ENCODE data around the gene PTBP1. TPM values are rescaled to one million over a fixed set of nuclear protein-coding genes. Genes with fewer than 3 reads are reported as not detected.

The PTBP1 gene
- total and polyA plus RNA-seq, 9 of the 15 experiments (the other 6 are each of a cell fraction or from before 2014, with no cell fraction given), result 14.0 to 759 (median 234) TPM

DNA sequence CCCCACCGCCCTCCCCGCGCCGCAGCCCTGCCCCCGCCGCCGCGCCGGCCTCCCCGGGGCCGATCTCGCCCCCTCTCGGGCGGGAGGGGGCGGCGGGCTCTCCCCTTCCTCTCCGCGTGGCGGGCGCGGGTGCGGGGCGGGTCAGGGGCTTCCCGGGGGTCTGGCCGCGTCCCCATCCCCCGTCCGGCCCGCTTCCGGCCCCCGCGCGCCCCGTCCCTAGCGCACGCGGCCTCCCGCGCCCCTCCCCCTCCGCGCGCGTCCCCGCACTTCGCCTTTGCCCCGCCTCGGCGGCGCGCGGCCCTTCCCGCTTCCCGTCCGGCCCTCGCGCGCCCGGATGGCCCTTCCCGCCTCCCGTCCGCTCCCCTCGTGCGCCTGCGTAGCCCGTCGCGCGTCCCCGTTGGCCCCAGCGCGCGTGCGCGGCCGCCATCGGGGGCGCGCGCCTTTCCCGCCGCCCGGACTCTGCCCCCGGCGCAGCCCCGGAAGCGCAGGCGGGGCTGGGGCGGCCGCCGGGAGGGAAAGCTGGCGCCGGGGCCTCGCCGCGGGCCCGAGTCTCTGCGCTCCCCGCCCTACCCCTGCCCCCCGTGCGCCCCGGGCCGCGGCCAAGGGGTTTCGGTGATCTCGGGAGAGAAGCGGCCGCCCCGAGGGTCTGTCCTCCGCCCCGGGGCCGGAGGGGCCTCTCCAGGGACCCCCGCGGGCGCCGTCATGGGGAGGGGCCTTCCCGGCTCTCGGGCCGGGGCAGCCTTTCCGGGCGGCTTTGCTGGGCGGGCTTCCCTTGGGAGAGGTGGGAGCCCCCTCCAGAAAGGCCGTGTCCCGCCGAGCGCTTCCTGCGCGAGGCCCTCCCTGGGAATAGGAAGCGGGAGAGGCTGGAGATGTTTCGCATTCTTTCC, 519 bp downstream of the PTBP1 start (continued):
- TF ChIP-seq, protein P1, sequence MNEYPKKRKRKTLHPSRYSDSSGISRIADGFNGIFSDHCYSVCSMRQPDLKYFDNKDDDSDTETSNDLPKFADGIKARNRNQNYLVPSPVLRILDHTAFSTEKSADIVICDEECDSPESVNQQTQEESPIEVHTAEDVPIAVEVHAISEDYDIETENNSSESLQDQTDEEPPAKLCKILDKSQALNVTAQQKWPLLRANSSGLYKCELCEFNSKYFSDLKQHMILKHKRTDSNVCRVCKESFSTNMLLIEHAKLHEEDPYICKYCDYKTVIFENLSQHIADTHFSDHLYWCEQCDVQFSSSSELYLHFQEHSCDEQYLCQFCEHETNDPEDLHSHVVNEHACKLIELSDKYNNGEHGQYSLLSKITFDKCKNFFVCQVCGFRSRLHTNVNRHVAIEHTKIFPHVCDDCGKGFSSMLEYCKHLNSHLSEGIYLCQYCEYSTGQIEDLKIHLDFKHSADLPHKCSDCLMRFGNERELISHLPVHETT (CRISPR knock-in tag; conservative IDR thresholded peaks at IDR 0.05 in 1 of 2, IDR thresholded peaks at IDR 0.05 in 1 of 2), result no peak; a peak in 2 of 4 replicates
- no peak for TF ChIP-seq ETV6 (IDR thresholded peaks at IDR 0.05; ENCODE audit: borderline replicate concordance in 1 of 2, low read depth in 2 of 2, low read length in 1 of 2)
- no peak for TF ChIP-seq ETV6 (CRISPR knock-in tag; IDR thresholded peaks at IDR 0.05; ENCODE audit: borderline replicate concordance)
- TF ChIP-seq, protein P2, sequence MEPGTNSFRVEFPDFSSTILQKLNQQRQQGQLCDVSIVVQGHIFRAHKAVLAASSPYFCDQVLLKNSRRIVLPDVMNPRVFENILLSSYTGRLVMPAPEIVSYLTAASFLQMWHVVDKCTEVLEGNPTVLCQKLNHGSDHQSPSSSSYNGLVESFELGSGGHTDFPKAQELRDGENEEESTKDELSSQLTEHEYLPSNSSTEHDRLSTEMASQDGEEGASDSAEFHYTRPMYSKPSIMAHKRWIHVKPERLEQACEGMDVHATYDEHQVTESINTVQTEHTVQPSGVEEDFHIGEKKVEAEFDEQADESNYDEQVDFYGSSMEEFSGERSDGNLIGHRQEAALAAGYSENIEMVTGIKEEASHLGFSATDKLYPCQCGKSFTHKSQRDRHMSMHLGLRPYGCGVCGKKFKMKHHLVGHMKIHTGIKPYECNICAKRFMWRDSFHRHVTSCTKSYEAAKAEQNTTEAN (CRISPR knock-in tag; IDR thresholded peaks at IDR 0.05), result 0 out of 2 replicates have a peak, but pooled peaks have one; percentile 63
- TF ChIP-seq TCF3 (CRISPR knock-in tag; IDR thresholded peaks at IDR 0.05), result no peak
- TF ChIP-seq KDM1A (IDR thresholded peaks at IDR 0.05), result no peak
- no peak for TF ChIP-seq KDM2B (CRISPR knock-in tag; IDR thresholded peaks at IDR 0.05)
- peak; percentile 69 for TF ChIP-seq POU5F1 (IDR thresholded peaks at IDR 0.05; ENCODE audit: borderline replicate concordance, low read depth, low read length, partially characterized antibody)
- TF ChIP-seq, protein P3, sequence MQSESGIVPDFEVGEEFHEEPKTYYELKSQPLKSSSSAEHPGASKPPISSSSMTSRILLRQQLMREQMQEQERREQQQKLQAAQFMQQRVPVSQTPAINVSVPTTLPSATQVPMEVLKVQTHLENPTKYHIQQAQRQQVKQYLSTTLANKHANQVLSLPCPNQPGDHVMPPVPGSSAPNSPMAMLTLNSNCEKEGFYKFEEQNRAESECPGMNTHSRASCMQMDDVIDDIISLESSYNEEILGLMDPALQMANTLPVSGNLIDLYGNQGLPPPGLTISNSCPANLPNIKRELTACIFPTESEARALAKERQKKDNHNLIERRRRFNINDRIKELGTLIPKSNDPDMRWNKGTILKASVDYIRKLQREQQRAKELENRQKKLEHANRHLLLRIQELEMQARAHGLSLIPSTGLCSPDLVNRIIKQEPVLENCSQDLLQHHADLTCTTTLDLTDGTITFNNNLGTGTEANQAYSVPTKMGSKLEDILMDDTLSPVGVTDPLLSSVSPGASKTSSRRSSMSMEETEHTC (IDR thresholded peaks at IDR 0.05), result no peak
- TF ChIP-seq MEIS2 (IDR thresholded peaks at IDR 0.05; ENCODE audit: partially characterized antibody), result peak; percentile 91
- TF ChIP-seq HDAC3 (IDR thresholded peaks at IDR 0.05; ENCODE audit: borderline replicate concordance, partially characterized antibody), result no peak
- TF ChIP-seq, protein P4, sequence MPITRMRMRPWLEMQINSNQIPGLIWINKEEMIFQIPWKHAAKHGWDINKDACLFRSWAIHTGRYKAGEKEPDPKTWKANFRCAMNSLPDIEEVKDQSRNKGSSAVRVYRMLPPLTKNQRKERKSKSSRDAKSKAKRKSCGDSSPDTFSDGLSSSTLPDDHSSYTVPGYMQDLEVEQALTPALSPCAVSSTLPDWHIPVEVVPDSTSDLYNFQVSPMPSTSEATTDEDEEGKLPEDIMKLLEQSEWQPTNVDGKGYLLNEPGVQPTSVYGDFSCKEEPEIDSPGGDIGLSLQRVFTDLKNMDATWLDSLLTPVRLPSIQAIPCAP (CRISPR knock-in tag; IDR thresholded peaks at IDR 0.05; ENCODE audit: borderline replicate concordance), result no peak
- TF ChIP-seq, protein P5, sequence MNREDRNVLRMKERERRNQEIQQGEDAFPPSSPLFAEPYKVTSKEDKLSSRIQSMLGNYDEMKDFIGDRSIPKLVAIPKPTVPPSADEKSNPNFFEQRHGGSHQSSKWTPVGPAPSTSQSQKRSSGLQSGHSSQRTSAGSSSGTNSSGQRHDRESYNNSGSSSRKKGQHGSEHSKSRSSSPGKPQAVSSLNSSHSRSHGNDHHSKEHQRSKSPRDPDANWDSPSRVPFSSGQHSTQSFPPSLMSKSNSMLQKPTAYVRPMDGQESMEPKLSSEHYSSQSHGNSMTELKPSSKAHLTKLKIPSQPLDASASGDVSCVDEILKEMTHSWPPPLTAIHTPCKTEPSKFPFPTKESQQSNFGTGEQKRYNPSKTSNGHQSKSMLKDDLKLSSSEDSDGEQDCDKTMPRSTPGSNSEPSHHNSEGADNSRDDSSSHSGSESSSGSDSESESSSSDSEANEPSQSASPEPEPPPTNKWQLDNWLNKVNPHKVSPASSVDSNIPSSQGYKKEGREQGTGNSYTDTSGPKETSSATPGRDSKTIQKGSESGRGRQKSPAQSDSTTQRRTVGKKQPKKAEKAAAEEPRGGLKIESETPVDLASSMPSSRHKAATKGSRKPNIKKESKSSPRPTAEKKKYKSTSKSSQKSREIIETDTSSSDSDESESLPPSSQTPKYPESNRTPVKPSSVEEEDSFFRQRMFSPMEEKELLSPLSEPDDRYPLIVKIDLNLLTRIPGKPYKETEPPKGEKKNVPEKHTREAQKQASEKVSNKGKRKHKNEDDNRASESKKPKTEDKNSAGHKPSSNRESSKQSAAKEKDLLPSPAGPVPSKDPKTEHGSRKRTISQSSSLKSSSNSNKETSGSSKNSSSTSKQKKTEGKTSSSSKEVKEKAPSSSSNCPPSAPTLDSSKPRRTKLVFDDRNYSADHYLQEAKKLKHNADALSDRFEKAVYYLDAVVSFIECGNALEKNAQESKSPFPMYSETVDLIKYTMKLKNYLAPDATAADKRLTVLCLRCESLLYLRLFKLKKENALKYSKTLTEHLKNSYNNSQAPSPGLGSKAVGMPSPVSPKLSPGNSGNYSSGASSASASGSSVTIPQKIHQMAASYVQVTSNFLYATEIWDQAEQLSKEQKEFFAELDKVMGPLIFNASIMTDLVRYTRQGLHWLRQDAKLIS (CRISPR knock-in tag; IDR thresholded peaks at IDR 0.05), result no peak; the same call in 1 of the 2 replicates
- no peak for TF ChIP-seq HDGF (IDR thresholded peaks at IDR 0.05)
- TF ChIP-seq RBBP5 (IDR thresholded peaks at IDR 0.05; ENCODE audit: borderline replicate concordance, insufficient read depth, low read length, poor library complexity, severe bottlenecking), result no peak
- TF ChIP-seq KAT7 (CRISPR knock-in tag; IDR thresholded peaks at IDR 0.05; ENCODE audit: borderline replicate concordance), result no peak
- TF ChIP-seq ZNF77 (CRISPR knock-in tag; IDR thresholded peaks at IDR 0.05), result no peak

Data from K562 (cell line).